ENCODE results near the gene WHAMM.

- no peak for TF ChIP-seq CTCF (IDR thresholded peaks at IDR 0.05; ENCODE audit: insufficient read depth, low read depth, low read length)
- TF ChIP-seq EZH2 (IDR thresholded peaks at IDR 0.05; ENCODE audit: insufficient read depth, low read length) = no peak
These were observed 45.1 kb downstream of the WHAMM start for GRCh38 chr15:82854554-82854953.

Data from astrocyte (in vitro differentiated cells and primary cell).